NB4 (cell line): ENCODE results near the gene ECE1.

Source experiments
- MYC ChIP-seq: IDR thresholded peaks from 2 replicates; pipeline ENCODE4 v1.6.1; 2011; ENCODE audit warnings: low read depth, low read length
- POLR2A ChIP-seq: IDR thresholded peaks from 2 replicates; pipeline ENCODE4 v1.6.1; 2011; ENCODE audit warnings: mild to moderate bottlenecking; ENCODE audit not compliant: insufficient read length; ENCODE audit errors: extremely low read depth
- TF ChIP-seq, protein P1 (sequence below): IDR thresholded peaks from one replicate; pipeline ENCODE4 v1.5.1; 2012; ENCODE audit warnings: low read depth, low read length
- TF ChIP-seq, protein P2 (sequence below): IDR thresholded peaks from 2 replicates; pipeline ENCODE4 v1.6.1; 2011; ENCODE audit warnings: low read depth, low read length

DNA sequence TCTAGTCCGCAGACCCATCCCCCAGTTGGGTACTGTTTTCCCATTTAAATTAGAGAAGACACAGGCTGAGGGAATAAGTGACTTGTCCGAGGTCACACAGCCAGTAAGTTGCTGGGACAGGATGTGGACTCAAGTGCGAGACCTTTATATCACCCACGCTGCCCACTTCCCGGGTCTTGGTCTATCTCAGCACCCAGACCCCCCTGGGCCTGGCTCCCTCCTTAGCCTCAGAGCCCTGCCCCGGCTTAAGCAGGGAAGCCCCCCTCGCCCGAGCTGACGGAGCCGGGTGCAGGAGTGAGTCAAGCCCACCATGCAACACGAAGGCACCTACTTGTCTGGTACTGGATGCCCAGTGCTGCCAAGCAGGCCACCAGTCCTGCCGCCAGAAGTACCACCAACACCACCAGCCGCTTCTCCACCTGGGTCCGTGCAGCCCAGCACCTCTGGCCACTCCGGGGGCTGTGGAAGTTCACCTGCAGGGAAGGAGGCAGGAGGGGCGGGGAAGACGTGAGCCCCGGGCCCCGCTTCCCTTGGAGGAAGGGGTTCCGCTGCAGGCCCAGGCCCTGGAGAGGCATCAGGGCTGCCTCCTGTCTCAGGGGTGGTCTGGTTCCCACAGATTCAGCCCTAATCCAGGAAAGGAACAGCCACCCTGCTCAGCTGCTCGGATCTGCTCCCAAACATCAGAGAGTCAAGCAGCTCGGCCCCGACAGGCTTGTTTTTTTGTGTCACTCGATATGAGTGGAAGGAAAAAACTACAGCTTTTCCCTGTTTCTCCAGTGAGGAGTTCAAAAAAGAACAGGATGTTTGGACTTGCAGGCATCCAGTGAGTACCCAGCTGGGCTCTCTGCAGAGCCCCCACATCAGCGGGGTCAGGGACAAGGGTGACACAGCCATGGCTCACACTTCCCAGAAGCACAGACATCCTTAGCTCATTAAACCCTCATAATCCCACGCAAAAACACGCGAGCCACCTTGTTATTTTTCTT lies 11.1 kb downstream of the ECE1 start:
- TF ChIP-seq POLR2A (no peak), MYC (no peak)
- TF ChIP-seq, protein P1, sequence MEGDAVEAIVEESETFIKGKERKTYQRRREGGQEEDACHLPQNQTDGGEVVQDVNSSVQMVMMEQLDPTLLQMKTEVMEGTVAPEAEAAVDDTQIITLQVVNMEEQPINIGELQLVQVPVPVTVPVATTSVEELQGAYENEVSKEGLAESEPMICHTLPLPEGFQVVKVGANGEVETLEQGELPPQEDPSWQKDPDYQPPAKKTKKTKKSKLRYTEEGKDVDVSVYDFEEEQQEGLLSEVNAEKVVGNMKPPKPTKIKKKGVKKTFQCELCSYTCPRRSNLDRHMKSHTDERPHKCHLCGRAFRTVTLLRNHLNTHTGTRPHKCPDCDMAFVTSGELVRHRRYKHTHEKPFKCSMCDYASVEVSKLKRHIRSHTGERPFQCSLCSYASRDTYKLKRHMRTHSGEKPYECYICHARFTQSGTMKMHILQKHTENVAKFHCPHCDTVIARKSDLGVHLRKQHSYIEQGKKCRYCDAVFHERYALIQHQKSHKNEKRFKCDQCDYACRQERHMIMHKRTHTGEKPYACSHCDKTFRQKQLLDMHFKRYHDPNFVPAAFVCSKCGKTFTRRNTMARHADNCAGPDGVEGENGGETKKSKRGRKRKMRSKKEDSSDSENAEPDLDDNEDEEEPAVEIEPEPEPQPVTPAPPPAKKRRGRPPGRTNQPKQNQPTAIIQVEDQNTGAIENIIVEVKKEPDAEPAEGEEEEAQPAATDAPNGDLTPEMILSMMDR = no peak
- TF ChIP-seq, protein P2, sequence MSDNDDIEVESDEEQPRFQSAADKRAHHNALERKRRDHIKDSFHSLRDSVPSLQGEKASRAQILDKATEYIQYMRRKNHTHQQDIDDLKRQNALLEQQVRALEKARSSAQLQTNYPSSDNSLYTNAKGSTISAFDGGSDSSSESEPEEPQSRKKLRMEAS = no peak
